Measurements from ENCODE around the gene NTSR1. TPM values are rescaled to one million over a fixed set of nuclear protein-coding genes. Genes with fewer than 3 reads are reported as not detected.

The NTSR1 gene
- total and polyA plus RNA-seq, 12 donors: 0.03 to 0.14 (median 0.11) TPM; not detected in 9

GRCh38 chr20:62660768-62661167 is 47.9 kb upstream of the NTSR1 start:
- intact Hi-C loops (cut with DNase I): loop anchor here in 1 of 2 donors (5.0 kb wide), 1 partner anchor 132 kb away; no protein-coding TSS in a partner anchor

GRCh38 chr20:62661647-62662046 is 47.0 kb upstream of the NTSR1 start:
- DNase-seq: no peak
- H3K27ac ChIP-seq: no peak overlapping the region
- 71 to 85% (median 77%) methylated on average over 4 to 11 of the region's 11 CpGs for WGBS, 4 donors
- H3K4me3 ChIP-seq: no peak overlapping the region
- no peaks in the 10 kb centered on the region for H3K36me3 ChIP-seq (replicated peaks in 1 of 2)
- TF ChIP-seq POLR2A (IDR thresholded peaks at IDR 0.05): no peak
- TF ChIP-seq, protein P1, sequence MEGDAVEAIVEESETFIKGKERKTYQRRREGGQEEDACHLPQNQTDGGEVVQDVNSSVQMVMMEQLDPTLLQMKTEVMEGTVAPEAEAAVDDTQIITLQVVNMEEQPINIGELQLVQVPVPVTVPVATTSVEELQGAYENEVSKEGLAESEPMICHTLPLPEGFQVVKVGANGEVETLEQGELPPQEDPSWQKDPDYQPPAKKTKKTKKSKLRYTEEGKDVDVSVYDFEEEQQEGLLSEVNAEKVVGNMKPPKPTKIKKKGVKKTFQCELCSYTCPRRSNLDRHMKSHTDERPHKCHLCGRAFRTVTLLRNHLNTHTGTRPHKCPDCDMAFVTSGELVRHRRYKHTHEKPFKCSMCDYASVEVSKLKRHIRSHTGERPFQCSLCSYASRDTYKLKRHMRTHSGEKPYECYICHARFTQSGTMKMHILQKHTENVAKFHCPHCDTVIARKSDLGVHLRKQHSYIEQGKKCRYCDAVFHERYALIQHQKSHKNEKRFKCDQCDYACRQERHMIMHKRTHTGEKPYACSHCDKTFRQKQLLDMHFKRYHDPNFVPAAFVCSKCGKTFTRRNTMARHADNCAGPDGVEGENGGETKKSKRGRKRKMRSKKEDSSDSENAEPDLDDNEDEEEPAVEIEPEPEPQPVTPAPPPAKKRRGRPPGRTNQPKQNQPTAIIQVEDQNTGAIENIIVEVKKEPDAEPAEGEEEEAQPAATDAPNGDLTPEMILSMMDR (IDR thresholded peaks at IDR 0.05): no peak
- no peaks in the 10 kb centered on the region for H3K27me3 ChIP-seq
- intact Hi-C loops (cut with DNase I): loop anchor here in 1 of 2 donors (5.0 kb wide), 1 partner anchor 131 kb away; no protein-coding TSS in a partner anchor
- H3K9me3 ChIP-seq (replicated peaks in 1 of 3): no peaks in the 10 kb centered on the region
- peaks cover 0 to 5% of the 10 kb centered on the region in 2 donors for H3K4me1 ChIP-seq (replicated peaks in 1 of 2)

More at GRCh38 chr20:62660768-62661167, 47.9 kb upstream of the NTSR1 start:
- WGBS, 4 donors: 72 to 85% (median 77%) methylated on average over 7 to 18 of the region's 18 CpGs
- Histone ChIP-seq H3K27me3 (no peaks in the 10 kb centered on the region), H3K4me3 (no peak overlapping the region), H3K27ac (no peak overlapping the region), H3K36me3 (replicated peaks in 1 of 2) (no peaks in the 10 kb centered on the region), H3K4me1 (replicated peaks in 1 of 2) (peaks cover 0 to 5% of the 10 kb centered on the region in 2 donors), H3K9me3 (replicated peaks in 1 of 3) (no peaks in the 10 kb centered on the region)
- no peak for DNase-seq
- TF ChIP-seq POLR2A (IDR thresholded peaks at IDR 0.05): no peak
- TF ChIP-seq, protein P1 (IDR thresholded peaks at IDR 0.05): no peak

DNA sequence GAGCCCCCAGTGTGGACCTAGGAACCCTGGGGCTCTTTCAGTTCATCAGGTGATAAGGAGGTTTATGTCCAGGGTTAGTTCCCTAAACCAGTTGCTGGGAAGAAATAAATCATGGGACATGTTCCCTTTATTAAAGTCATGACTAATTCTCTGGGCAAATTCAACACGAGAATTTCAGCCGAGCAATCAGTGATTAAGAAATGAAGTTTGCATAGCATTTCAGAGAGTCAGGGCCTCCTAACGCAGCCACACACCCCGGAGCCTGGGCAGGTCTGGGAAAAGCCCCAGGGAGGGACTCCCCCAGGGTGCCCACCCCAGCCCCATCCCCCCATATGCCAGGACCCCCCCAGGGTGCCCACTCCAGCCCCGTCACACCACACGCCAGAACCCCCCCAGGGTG is 46.2 kb upstream of the NTSR1 start:
- H3K27me3 ChIP-seq: no peaks in the 10 kb centered on the region
- H3K4me3 ChIP-seq: no peak overlapping the region
- no peak for DNase-seq
- H3K9me3 ChIP-seq (replicated peaks in 1 of 3): no peaks in the 10 kb centered on the region
- H3K27ac ChIP-seq: peak overlapping the region in 1 of 5 donors; percentile 49
- TF ChIP-seq, protein P1 (IDR thresholded peaks at IDR 0.05): no peak
- TF ChIP-seq POLR2A (IDR thresholded peaks at IDR 0.05): no peak
- intact Hi-C loops (cut with DNase I): loop anchor here in 1 of 2 donors (5.0 kb wide), 1 partner anchor 130 kb away; no protein-coding TSS in a partner anchor
- no peaks in the 10 kb centered on the region for H3K36me3 ChIP-seq (replicated peaks in 1 of 2)
- peaks cover 0 to 5% of the 10 kb centered on the region in 2 donors for H3K4me1 ChIP-seq (replicated peaks in 1 of 2)
- WGBS, 4 donors: 49 to 70% (median 56%) methylated on average over 2 to 6 of the region's 6 CpGs

- Histone ChIP-seq H3K36me3 (replicated peaks in 1 of 2) (no peaks in the 10 kb centered on the region), H3K27me3 (no peaks in the 10 kb centered on the region), H3K27ac (no peak overlapping the region), H3K9me3 (replicated peaks in 1 of 3) (no peaks in the 10 kb centered on the region), H3K4me1 (replicated peaks in 1 of 2) (peaks cover 0 to 5% of the 10 kb centered on the region in 2 donors), H3K4me3 (no peak overlapping the region)
- WGBS, 4 donors: 81 to 91% (median 89%) methylated on average over 14 to 24 of the region's 24 CpGs
- intact Hi-C loops (cut with DNase I): loop anchor here in 1 of 2 donors (5.0 kb wide), 1 partner anchor 129 kb away; no protein-coding TSS in a partner anchor
- no peak for TF ChIP-seq POLR2A (IDR thresholded peaks at IDR 0.05)
- TF ChIP-seq, protein P1 (IDR thresholded peaks at IDR 0.05): no peak
- DNase-seq: no peak
Measured at GRCh38 chr20:62663145-62664018, 45.3 kb upstream of the NTSR1 start.
